Stimulated activated CD4-positive, alpha-beta T cell treated with anti-CD3 and anti-CD28 coated beads, Interleukin-2, amount 100 ng/mL, for 48 hours (primary cell): ENCODE measurements around the gene SPAG8.
A peak's percentile ranks its signal among the peaks of the same experiment; 100 is the strongest.

Experiments used
- DNase-seq, 2 donors: peaks; one replicate each; pipeline ENCODE4 v3.0.0-alpha.2; 2020

SPAG8 gene

GRCh38 chr9:35808433-35808832, 3.6 kb downstream of the SPAG8 start:
- DNase-seq: no peak

GRCh38 chr9:35806101-35806500, 6.0 kb downstream of the SPAG8 start:
- no peak for DNase-seq

- no peak for DNase-seq
Observed at GRCh38 chr9:35801328-35802128, 10.5 kb downstream of the SPAG8 start.

- DNase-seq: no peak
Observed at GRCh38 chr9:35800530-35800929, 11.5 kb downstream of the SPAG8 start.

GRCh38 chr9:35798658-35799374, 13.2 kb downstream of the SPAG8 start:
- DNase-seq: peak; percentile 36 to 41

GRCh38 chr9:35797311-35798109, 14.6 kb downstream of the SPAG8 start:
- no peak for DNase-seq

- no peak for DNase-seq
Observed at GRCh38 chr9:35795695-35796094, 16.4 kb downstream of the SPAG8 start.

GRCh38 chr9:35793461-35793860, 18.6 kb downstream of the SPAG8 start:
- no peak for DNase-seq

- DNase-seq: no peak
Observed at GRCh38 chr9:35792826-35793225, 19.2 kb downstream of the SPAG8 start.

- DNase-seq: no peak
Observed at GRCh38 chr9:35792024-35792813, 19.8 kb downstream of the SPAG8 start.

- DNase-seq: no peak
Observed at GRCh38 chr9:35791297-35791921, 20.7 kb downstream of the SPAG8 start, which contains the start of gene NPR2. TSS of gene NPR2 (plus strand) at chr9:35791591. CDS start at chr9:35792409, 818 bp downstream.

GRCh38 chr9:35790385-35791296, 21.4 kb downstream of the SPAG8 start:
- peak; percentile 49 to 50 for DNase-seq

GRCh38 chr9:35790025-35790384, 22.1 kb downstream of the SPAG8 start:
- DNase-seq: no peak

GRCh38 chr9:35789541-35789940, 22.5 kb downstream of the SPAG8 start:
- no peak for DNase-seq

GRCh38 chr9:35783418-35783817, 28.6 kb downstream of the SPAG8 start:
- DNase-seq: no peak

GRCh38 chr9:35781066-35781465, 31.0 kb downstream of the SPAG8 start:
- DNase-seq: no peak

GRCh38 chr9:35778496-35778895, 33.6 kb downstream of the SPAG8 start:
- no peak for DNase-seq

- no peak for DNase-seq
Observed at GRCh38 chr9:35776018-35776417, 36.0 kb downstream of the SPAG8 start.

GRCh38 chr9:35774907-35775635, 37.0 kb downstream of the SPAG8 start:
- no peak for DNase-seq

- no peak for DNase-seq
Observed at GRCh38 chr9:35771943-35772342, 40.1 kb downstream of the SPAG8 start.
